HG02852 (cell line): Measurements from ENCODE around the gene KCNMA1.

Experiments
- ATAC-seq: cut with Tn5 transposase; IDR thresholded peaks from one replicate; pipeline ENCODE4 v1.9.1; 2021; ENCODE audit warnings: mild to moderate bottlenecking, moderate library complexity; ENCODE audit not compliant: unreplicated experiment

KCNMA1 gene

DNA sequence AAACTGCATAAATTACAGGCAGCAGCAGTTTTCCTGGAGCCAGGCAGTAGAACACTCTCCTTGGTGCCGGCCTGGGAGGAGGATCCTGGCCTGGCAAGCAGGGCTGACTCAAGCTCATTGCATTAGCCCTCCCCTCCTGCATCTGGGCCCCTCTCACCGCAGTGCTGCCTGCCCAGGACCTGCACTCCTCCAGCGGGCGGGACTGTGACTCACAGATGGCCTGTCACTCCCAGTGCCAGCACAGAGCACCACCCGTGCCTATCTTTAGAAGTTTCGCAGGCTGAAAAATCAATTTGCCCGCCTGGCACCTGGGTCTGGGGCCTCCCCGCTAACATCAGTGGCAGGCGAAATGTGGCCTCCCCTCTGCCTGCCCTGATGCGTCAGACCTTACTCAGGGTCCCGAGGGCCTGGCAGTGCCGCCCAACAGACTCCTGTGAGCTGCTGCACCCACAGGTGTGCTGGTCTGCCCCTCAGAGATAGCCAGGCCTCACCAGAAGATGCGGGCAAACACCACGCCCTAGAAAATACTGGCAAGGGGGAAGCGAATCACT, 123.8 kb downstream of the KCNMA1 start:
- no peak for ATAC-seq

DNA sequence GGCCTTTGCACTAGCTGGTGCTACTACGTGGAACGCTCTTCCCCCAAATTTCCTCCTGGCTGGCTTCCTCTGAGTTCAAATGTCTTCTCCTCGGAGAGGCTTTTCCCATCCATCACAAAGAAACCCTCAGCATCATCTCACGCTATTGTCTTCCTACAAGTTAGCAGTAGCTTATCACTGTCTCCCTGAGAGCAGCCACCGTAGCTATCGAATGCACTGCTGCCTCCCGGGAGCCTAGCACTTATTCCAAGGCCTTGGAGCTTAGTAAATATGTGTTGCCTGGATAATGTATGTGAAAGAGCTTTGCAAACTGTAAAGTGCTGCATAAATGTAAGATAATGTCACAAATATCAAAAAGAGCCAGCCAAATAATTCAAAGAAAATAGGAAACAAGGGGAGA, 124.4 kb downstream of the KCNMA1 start:
- no peak for ATAC-seq

DNA sequence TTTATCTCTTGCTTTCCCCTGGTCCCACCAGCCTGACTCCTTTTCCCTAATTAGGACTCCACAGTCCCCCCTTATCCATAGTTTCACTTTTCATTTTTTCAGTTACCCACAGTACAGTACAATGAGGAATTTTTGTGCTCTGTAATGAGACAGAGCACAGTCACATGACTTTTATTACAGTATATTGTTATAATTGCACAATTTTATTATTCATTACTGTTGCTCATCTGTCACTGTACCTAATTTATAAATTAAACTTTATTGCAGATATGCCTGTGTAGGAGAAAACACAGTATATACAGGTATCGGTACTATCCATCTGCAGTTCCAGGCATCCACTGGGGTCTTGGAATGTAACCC, 125.4 kb downstream of the KCNMA1 start:
- no peak for ATAC-seq

DNA sequence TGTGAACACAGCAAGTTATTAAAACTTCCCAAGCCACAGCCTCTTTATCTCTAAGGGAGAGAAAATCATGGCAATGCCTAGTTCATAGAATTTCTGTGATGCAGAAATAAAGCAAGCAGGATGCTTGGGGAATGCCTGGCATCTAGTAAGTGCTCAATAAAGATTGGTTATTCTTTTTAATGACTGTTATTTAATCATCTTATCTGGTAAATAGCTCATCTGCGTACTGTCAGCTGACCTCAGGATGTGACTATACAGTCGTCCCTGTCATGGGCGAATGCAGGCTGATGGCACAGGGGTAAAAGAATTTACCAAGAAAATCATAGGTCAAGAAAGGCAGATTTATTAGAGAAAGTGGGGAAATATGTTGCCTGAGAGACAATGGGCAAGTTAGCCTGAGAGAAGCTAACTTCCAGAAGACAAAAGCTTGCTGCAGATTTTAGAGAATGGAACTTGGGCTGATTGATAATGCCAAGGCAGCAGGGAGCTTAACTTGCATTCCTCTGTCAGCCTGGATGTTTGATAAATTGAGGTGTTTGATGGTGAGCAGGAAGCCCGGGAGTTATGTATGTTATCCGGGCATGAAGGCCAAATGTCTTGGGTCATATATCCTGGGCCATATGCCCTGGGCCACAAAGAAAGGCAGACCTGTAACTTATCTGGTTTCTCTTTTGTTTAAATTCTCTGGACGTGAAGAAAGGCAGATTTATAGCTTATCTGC, 126.0 kb downstream of the KCNMA1 start:
- no peak for ATAC-seq

DNA sequence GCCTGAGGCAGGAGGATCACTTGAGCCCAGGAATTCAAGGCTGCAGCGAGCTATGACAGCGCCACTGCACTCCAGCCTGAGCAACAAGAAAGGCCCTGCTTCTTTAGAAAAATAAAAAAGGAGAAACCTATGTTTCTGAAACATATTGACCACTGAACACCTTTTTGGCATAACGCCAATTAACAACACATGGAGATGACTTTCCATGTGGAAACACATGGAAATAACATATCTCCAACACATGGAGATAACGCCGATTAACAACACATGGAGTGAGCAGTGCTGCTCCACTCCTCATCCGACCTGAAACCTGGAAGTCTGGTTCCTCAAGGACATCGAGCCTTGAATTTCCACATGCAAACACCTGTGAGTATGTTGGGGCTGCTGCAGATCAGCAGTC, 126.9 kb downstream of the KCNMA1 start:
- no peak for ATAC-seq

DNA sequence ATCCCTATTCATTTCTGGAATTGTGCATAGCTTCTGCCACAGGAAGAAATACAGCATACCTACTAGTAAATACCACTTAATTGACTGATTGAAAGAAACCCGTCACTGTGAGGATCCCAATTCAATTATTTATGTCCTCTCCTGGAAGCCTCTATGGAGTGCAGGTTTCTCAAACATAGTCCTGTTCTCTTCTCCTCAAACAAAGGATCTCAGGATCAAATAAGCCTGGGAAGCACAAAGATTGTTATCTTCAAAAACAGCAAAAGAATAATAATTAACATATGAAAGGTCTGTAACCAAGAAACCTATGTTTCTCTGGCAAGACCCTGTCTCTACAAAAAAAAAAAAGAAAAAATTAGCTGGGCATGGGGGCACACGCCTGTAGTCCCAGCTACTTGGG, 127.3 kb downstream of the KCNMA1 start:
- no peak for ATAC-seq

DNA sequence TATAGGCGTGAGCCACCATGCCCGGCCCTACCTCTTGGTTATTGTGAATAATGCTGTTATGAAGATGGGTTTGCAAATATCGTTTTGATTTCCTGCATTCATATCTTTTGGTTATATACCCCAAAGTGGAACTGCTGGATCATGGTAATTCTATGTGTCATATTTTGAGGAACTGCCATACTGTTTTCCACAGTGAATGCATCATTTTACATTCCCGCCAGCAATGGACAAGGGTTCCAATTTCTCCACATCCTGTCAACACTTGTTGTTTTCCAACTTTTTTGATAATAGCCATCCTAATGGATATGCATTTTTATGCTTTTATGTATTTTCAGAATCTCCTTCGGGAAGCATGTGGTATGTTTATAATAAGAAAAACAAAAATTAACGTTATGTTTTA, 128.2 kb downstream of the KCNMA1 start:
- no peak for ATAC-seq

DNA sequence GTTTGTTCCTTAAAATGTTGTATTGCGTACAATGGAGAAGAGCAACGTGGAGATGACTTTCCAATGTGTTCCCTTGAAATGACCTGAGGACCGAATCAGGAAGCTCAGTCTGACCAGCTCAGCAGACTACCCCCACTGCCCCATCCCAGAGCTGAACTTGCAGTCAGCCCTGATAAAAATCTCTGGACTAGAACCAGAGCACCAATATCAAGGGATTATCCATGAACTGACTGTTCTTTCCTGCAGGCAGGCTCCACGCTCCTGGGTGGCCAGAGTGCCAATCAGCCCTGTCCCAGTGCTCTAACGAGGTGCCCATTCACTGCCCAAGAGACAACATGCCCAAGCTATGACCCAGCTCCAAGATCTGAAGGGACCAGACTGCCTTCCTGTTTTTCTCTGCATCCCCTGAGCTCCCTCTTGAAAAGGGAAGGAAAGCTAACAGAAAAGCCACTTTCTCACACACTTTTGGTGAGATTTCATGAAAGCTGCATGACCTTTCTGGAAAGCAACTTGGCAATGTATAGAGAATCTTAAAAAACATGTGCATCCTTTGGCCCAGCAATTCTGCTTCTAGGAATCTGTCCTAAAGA, 130.2 kb downstream of the KCNMA1 start:
- ATAC-seq = no peak

DNA sequence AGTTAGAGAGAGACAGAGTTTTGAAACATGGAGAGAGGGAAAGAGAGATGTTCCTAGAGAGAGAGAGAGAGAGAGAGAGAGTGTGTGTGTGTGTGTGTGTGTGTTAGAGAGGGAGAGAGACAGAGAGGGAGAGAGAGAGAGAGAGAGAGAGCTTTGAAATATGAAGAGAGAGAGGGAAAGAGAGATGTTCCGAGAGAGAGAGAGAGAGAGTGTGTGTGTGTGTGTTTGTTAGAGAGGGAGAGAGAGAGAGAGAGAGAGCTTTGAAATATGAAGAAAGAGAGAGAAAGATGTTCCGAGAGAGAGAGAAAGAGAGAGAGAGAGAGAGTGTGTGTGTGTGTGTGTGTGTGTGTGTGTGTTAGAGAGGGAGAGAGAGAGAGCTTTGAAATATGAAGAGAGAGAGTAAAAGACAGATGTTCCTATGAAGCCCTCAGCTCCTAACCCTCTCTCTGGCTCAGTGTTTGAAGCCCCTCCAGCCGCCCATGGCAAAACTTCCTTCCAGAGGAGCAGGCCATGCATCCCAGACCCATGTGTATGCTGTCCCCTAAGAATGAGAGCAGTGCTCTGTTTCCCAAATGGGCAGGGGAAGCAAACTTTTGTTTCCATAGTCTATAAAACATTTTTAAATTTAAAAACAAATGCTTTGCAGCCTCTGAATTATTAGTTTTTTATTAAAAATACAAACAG, 130.9 kb downstream of the KCNMA1 start:
- no peak for ATAC-seq

DNA sequence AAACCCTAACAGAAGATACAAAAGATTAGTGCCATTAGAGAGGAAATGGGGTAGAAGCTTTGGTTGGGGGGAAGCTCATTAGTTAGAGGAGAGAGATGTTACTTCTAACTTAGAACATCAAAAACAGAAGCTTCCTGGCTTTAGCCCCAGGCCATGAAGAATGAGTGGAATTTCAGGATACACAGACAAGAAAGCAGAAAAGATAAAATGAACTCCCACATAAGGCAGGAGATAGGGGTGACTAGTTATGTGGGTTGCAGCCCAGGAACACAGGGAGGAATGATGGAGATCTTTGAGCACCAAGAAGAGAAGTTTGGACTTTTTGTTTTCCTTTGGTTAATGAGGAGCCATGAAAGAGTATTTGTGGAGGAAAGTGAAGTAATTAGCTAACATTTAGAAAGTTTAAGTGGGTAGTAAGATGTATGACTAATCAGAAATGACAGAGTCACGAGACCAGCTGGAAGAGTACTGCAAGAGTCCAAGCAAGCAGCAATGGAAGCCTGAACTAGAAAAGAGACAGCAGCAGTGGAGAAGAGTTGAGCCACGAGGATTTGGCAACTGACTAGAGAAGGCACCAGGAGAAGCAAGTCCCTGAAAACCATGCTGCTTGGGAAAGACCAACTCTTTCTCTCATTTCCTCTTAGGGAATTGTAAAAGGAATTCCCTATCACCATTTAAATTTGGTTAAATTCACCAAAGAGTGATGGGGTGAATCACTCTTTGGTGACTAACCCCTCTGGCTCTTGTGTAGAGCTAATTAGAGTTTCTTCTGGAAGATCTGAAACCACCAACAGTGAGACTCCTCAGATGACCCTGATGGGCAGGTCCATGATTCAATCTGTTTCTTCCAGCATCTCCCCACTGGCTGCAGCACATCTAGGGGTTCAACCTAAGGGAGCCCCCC, 131.9 kb downstream of the KCNMA1 start:
- no peak for ATAC-seq

DNA sequence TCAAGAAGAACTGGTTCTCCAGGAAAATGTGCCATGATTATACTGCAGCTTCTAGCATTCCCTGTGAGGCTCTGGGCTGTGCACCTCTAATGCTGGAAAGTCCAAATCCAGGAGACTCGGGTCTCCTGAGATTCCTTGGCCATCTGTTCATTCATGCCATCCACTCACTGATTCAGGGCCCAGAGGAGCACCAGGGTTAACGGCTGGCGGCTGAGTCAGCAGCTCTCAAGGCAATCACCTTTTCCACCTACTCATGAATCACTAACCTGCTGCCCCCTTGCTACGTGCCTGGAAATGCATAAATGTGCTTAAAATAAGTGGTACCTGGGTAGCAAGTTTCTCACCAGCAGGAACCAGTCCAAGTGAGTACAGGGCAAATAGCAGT, 132.7 kb downstream of the KCNMA1 start:
- no peak for ATAC-seq

DNA sequence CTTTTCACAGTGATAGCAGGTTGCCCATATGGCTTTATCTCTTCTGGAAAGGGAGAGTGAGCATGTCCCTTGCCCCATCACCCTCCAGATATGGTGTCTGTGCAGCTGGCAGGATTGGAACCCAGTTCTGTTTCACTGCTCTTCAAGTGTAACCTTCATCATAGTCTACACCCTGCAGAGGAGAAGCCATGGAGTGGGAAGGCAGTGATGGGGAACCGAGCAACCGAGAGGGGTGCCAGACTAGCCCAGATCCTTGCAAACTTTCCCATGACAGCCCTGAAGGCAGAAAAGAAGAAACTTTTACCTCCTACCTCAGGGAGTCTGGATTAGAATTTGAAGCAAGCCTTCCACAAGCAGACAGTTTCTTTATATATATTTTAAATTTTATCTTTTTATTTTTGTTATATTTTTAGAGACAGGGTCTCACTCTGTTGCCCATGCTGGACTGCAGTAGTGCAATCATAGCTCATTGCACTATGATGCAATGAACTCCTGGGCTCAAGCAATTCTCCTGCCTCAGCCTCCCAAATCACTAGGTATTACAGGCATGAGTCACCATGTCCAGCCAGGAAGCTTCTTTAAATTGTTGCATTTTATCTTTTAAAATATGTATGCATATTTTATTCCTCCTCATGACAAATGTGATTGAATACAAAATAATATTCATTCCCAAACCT, 133.3 kb downstream of the KCNMA1 start:
- ATAC-seq = no peak

DNA sequence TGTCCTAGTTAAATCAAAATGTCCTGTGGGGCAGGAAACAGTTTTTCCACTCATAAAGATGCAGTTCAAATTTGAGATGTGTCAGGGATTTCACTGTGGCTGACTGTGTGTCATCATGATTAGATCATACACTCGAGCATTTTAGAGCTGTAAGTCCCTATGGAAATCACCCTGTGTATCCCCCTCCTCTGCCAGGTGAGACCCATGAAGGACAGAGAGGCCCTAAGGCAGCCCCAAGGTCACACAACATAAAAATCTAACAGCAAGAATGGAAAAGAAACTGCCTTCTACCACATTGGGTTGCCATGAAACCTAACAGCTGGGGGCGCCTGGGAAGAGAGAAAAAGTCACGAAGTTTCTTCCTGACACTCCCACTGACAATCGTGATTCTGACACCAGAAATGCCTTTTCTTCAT, 135.8 kb downstream of the KCNMA1 start:
- no peak for ATAC-seq

DNA sequence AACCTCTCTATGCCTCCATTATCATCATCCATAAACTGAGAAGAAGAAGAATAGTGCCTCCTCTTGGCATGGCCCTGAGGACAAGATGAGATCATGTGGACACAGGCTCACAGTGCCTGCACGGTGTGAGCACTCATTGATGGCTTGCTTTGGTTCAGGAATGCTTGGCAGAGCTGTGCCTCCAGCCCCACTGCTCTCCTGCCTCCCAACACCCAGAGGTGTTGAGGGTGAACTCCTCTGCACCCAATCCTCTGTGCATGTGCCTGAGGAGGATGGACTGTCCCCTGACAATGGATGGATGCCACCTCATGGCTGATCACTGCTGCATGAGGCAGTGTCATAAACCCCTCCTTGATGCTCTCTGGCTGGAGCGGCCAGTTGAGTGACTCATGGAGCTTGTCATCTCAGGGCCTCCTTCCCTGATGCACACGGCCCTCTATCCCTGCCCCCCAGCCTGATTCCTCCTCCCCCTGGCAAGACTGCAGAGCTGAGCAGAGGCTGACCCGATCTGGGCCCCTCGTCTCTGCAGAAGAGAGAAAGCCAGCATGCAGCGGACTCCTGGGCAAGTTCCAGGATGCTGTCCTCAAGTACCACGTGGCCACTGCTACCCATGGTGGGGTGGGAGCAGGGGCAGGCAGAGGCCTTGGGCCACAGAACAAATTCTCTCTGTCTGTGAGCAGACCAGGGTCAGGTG, 136.3 kb downstream of the KCNMA1 start:
- ATAC-seq = no peak

DNA sequence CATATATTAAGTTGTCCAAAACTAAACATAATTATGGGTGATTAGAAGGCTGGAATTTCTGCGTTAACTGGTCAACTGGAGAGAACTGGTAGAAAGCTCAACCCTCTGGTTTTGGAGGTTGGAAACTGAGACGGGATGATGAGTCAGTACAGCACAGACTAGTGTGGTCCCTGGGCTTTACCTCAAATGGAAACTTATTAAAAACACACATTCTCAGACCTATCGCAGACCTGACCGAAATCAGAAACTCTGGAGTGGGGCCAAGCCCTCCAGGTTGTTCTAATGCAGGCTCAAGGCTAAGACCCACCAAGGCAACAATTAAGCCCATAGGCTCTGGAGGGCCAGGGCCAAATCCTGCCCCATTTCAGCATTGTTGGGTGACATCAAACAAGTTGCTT, 136.9 kb downstream of the KCNMA1 start:
- peak; percentile 70 for ATAC-seq

DNA sequence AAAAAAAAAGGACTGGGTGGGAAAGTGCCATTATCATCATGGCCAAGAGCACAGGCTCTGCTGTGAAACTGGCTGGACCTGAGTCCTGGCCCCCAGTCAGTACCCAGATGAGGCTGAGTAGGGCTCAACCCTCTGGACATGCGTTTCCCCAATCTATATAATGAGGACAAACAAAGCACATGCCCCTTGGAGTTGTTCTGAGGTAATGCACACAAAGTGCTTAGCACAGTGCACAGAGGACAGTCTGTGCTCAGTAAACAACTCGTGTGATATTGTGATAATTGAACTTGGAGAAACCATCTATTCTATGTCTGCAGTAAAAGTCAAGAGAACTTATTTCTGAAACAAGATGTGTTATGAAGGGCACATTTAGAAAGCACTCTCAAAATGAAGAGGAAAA, 138.8 kb downstream of the KCNMA1 start:
- ATAC-seq = no peak

DNA sequence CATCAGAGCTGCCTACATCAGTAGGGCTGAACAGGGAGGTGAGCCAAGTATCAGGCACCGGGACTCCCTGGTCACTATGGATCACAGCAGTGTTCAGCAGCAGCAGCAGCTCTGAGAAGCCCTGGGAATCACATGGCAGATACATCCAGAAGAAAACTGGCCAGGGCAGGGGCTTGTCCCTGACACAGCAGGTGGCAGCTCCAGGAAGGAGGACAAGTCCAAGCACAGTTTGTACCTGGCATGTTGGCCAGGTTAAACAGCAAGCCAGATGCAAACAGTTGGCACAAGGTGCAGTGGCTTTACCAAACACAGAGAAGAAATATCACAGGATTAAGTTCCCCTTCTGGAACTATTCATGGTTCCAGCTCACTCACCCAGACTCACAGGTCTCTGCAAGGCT, 139.4 kb downstream of the KCNMA1 start:
- no peak for ATAC-seq

DNA sequence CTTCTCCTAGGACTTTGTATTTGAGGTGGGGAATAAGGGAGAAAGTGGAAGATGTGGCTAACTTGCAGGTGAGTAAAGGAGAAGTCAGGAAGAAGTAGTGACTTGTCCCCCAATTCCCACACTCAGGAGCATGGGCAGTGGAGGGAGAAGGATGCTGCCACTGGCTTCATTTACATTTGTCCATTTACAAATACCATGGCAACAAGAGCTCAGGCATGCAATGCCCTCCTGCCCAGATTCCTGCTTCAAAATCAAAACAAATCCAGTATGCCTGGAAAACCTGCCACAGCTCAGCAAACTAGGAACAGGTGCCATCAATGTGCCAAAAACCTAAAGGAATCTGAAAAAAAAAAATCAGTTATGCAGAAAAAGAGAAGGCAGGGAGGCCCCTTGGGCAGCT, 139.9 kb downstream of the KCNMA1 start:
- ATAC-seq = no peak

DNA sequence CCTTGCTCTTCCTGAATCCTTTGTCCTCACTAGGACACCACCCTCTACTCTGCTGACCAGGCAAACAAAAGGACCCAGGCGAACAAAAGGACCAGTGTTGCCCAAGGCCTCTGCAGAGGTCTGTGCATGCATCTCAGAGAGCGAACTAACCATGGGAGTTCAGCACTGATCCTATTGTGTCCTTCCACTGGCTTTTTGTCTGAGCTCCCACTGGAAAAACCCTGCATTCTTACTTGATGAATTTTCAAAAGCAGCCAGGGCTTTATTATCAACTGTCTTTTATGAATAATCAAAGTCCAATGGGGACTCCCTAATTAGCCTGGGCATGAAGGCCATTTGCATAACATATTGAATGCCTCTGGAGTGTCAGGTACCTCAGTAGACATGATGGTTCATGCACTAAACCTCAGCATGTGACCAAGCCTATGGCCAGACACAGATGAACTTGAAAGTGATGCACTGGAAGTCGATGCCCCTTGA, 140.6 kb downstream of the KCNMA1 start:
- ATAC-seq = no peak
